NCI-H526 (cell line): ENCODE measurements around the gene CRTC3.

Experiments used
- DNase-seq, 2 experiments: peaks; one replicate each; lab custom pipeline; 2025; lab: John Stamatoyannopoulos, UW

Gene CRTC3

GRCh38 chr15:90594301-90594738, 64.6 kb downstream of the CRTC3 start:
- no peak for DNase-seq

DNA sequence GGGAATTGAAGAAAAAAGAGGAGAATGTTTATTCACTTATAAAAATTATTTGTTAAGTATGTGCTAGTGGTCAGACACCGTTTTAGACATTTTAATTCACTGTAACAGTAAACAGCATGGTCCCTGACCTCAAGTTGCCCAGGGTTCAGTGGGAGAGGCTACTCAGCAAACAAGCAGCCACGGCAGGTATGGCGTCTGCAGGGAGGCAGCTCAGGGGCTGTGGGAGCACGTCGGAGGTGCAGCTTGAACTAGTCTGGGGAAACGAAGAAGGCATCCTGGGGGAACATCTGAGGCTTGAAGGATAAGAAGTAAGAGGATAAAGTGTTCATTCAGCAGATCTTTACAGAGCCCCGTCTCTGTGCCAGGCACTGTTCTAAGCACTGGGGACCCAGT, 66.0 kb downstream of the CRTC3 start:
- no peak for DNase-seq

GRCh38 chr15:90596943-90597342, 67.2 kb downstream of the CRTC3 start:
- DNase-seq: no peak

- no peak for DNase-seq
Measured at GRCh38 chr15:90597577-90597976, 67.9 kb downstream of the CRTC3 start.

- DNase-seq: peak in 1 of 2 experiments; percentile 26
Measured at GRCh38 chr15:90598031-90598577, 68.4 kb downstream of the CRTC3 start.

DNA sequence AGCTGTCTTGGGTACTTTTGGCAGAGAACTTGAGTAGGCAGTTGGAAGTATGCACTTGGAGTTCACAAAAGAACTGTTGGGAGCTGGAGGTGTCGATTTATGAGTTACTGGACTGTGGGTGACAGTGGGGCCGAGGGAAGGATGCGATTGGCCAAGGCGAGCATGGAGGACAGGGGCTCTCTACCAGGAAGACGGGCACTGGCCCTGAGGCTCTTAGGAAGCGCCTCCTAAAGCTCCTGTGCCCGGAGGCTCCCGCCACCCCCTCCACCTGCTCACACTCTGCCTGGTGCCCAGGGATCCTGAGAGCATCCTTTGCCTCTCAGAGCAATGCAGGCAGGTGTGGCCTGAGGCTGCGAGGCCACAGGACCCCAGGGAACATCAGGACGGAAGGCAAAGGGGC, 69.0 kb downstream of the CRTC3 start:
- DNase-seq: no peak

- DNase-seq: no peak
Measured at GRCh38 chr15:90599116-90599515, 69.4 kb downstream of the CRTC3 start.

DNA sequence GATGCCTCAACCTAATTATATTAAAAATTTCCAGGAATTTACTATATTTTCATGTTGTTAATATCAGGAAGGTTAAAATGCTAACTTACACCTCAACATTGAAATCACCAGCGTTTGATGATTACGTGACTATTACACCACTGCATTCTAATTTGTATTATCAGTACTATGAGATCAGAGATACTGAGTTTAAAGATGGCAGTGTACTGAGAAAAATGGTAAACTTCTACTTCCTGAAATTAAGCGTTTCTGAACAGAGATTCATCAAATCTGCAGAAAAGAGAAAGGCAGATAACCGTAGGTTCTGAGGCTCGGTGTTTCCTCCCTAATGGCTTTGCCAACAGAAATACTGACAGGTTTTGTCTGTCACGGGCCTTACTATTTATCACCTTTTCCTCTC, 69.9 kb downstream of the CRTC3 start:
- DNase-seq: no peak

DNA sequence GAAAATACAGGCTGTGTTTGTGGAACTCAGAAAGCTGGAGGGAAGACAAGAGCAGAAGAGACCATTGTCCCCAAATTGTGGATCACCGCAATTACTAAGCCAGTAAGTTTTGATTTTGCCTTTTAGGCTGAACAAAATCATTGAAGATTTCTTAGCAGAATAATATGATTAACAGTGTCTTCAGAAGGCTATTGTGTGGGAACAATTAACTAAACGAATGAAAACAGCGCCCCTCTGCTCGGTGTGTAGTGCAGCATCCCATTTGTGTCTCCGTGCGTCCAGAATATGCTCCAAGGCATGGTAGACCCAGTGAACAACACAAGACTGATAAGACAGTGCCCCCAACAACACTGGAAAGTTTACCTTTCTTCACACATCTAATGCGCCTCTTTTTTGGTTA, 71.2 kb downstream of the CRTC3 start:
- no peak for DNase-seq

- peak in 1 of 2 experiments; percentile 33 for DNase-seq
Measured at GRCh38 chr15:90603893-90604292, 74.2 kb downstream of the CRTC3 start.

DNA sequence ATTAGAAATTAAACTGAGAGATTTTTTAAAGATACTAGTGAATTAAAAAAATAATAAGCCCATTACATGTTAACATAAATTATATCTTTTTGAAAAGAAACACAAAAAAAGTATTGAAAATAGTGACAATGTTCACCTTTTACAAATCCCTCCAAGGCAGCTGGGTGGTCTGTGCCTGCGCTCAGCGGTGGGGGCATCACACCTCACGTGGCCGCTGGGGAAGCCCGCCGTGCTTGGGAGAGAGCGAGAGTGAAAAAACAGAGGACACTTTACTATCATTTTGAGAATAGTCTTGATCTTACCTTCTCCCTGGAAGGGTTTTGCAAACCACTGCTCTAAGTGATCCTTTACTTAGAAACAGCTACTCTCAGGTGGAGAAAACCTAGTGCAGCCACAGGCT, 76.9 kb downstream of the CRTC3 start:
- DNase-seq: no peak

GRCh38 chr15:90607361-90607760, 77.6 kb downstream of the CRTC3 start:
- peak in 1 of 2 experiments; percentile 29 for DNase-seq

DNA sequence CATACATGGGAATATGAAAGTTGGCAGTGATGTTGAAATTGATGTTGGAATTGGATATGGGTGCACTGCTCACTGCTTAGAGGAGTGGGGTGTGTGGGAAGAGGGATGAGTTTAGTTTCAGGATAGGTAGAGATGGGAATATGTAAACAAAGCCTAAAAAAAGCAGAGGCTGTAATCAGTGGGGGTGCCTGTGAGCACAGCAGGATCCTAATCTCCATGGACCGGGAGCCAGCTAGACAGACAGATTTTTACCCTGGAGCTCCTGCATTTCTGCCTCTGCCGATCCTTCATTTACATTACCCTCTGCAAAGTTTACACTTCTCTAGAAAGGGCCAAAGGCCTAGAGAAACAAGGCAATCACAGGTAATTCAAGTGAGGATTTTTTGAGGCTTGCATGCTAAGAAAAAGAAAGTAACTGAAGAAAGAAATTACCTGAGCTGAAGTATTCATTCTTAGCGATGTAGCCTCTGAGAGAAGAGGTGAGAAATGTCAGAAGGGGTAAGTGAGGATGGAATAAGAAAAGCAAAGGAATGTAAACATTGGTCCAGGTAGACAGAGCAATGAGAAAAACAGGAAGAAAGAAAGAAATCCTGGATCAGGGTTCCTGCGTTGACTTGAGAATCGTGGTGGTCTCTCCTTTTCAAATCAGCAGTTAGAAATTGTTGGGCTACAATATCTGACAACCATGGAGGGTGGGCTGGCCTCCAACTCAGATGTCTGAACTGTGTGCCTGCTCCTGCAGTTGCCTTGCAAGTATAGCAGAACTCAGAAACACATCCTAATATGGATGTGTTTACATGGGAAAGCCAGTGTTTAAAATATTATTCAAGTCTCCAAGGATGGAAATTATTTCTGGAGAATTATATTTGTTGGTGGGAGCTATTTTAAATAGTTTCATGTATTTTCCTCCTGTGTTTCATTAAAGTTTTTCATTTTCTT, 79.8 kb downstream of the CRTC3 start:
- DNase-seq: no peak

DNA sequence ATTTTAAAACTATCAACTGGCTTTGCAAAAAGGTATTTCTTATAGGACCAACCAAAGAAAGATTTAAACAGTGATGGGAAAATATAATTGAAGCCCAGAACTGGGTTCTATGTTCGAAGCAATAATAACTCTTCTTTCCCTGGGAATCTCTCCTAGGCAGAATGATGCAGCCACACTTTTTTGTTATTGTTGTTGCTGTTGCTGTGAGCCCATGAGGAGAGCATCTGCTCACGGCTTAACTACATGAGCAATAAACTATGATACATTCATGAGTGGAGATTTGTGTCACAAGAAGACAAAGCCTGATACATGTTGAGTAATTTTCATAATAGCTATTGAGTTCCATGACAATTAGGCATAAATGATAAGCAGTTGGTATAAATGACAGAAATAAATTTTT, 80.5 kb downstream of the CRTC3 start:
- DNase-seq: no peak

DNA sequence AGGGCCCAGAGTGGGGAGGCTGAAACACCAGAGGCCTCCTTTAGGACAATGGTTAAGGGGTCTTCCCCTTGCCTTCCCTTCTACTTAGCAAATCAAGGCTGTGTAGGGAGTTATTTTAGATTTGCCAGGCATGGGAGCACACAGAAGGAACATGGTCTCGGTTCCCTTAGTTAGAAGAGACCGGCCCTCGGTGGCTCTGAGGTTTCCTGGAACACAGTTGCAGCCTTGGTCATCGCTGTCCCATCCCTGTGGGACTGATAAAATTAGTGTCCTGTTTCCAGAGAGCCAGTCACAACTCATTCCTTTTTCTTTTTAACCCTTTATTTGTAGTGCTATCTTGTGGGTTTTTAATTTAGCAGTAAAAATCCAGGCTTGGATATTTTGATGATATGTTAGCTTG, 81.4 kb downstream of the CRTC3 start:
- DNase-seq: no peak

GRCh38 chr15:90617171-90617570, 87.4 kb downstream of the CRTC3 start:
- DNase-seq: no peak

DNA sequence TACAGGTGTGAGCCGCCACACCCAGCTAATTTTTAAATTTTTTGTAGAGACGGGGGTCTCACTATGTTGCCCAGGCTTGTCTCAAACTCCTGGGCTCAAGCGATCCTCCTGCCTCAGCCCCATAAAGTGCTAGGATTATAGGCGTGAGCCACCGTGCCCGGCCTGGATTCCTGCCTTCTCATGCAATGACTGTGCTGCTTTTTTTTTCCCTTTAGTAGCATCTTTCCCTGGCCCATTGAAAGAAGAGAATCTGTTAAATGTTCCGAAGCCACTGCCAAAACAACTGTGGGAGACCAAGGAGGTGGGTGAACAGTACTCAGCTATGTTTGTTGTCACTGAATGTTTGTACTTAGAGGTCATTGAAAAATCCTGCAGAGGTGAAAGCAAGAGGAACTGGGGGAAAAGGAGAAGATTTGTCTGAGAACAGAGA, 88.0 kb downstream of the CRTC3 start:
- DNase-seq: no peak

DNA sequence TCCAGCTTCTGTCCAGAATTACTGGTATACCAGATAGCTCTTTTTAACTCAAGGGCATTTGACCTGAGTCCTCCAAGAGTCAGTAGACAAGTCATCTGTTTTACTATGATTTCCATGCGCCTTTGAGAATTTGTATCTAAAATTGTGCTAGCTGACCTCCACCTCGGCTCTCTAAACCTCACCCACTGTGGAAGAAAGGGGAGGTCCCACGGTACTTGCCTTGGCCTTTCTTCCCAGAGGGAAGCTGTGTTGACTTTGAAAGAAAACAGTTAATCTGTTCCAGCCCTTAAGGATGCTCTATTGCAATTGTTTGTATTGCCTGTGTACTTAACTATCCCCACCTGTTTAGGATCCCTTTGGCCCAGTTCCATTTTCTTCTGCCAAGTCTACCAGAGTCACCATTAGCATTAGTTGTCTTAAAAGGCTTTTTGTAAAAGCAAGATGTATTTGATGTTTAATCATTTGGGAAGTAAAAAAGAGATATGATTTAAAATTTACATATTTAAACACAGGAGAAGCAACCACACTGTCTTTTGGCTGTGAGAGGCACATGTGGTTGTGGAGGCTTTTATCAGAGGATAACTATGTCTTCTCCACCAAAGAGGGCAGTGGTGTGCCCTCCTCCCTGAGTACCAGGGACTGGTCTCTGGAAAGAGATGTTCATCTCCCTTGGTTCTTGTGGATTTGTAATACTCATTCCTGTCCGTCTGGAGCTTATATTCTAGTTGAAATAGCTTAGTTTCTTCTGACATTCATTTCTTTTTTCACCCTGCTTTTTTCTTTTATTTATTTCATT, 88.8 kb downstream of the CRTC3 start:
- peak in 1 of 2 experiments; percentile 34 for DNase-seq

DNA sequence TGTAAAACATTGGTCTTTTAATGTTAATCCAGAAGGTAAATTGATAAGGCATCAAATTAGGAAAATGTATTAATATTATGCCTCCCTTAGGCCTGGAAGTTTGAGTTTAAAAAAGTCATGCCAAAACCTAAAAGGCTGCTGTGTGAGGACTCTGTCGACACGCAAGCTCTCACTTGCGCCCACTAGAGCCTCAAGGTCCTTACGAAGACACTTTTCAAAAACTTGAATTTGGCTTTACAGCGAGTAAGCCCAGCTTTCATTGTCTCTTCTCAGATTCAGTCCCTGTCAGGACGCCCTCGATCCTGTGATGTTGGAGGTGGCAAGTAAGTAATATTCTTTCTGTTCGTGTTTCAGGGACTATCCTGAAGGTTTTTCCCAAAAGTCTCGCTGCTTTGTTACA, 89.7 kb downstream of the CRTC3 start:
- DNase-seq: no peak

DNA sequence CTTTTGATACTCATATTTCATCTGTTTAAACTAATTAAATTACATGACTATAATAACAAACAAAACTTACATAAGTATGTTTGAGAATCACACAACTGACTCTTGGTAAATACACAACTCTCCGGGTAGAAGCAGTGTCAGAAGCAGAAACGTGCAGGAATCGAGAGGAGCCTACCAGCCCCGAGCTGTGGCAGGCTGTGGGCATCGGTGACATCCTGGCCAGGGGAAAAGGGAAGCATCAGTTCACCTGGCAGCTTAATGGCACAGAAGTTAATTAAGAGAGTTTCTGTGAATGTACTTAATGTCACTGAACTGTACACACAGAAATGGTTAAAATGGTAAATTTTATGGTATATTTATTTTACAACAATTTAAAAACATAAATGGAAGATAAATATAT, 90.2 kb downstream of the CRTC3 start:
- DNase-seq: peak in 1 of 2 experiments; percentile 36

GRCh38 chr15:90620379-90621067, 90.8 kb downstream of the CRTC3 start:
- no peak for DNase-seq

GRCh38 chr15:90623854-90624253, 94.1 kb downstream of the CRTC3 start:
- DNase-seq: no peak
